Type B pancreatic cell (in vitro differentiated cells): ENCODE data around the gene NET1. TPM values are rescaled to one million over a fixed set of nuclear protein-coding genes. Genes with fewer than 3 reads are reported as not detected.

ENCODE experiments used
- DNase-seq: peaks from one replicate; pipeline ENCODE4 v3.0.0; 2021; ENCODE audit warnings: mixed read lengths; ENCODE audit not compliant: unreplicated experiment; ENCODE audit errors: extremely low spot score
- H3K27ac Mint-ChIP-seq: 2 replicates; pipeline ENCODE4 v1.8.0; 2021; ENCODE audit warnings: mild to moderate bottlenecking, mixed read lengths
- H3K27me3 Mint-ChIP-seq: 2 replicates; pipeline ENCODE4 v1.8.0; 2021; ENCODE audit warnings: mixed read lengths
- H3K36me3 Mint-ChIP-seq: 2 replicates; pipeline ENCODE4 v1.8.0; 2021; ENCODE audit warnings: mixed read lengths
- H3K4me1 Mint-ChIP-seq: one replicate; pipeline ENCODE4 v1.8.0; 2021; ENCODE audit warnings: mixed read lengths; ENCODE audit not compliant: unreplicated experiment
- H3K4me3 Mint-ChIP-seq: 2 replicates; pipeline ENCODE4 v1.8.0; 2021; ENCODE audit warnings: mild to moderate bottlenecking, mixed read lengths
- H3K9me3 Mint-ChIP-seq: 2 replicates; pipeline ENCODE4 v1.8.0; 2021; ENCODE audit warnings: mixed read lengths
- CTCF ChIP-seq: fragments of 200-600 bp; sonication (generic); conservative IDR thresholded peaks from 2 replicates; pipeline ENCODE4 v1.5.0; 2021; ENCODE audit warnings: antibody characterized with exemption, mild to moderate bottlenecking
- long read RNA-seq: library from polyadenylated mRNA; unstranded; transcript quantifications from one replicate; pipeline ENCODE4 v2.0.0, GENCODE V29; 2020
- total RNA-seq: library from RNA; stranded (reverse); gene quantifications from 2 replicates; pipeline ENCODE4 v1.2.1, GENCODE V29; 2021; ENCODE audit warnings: low replicate concordance

Gene NET1, protein sequence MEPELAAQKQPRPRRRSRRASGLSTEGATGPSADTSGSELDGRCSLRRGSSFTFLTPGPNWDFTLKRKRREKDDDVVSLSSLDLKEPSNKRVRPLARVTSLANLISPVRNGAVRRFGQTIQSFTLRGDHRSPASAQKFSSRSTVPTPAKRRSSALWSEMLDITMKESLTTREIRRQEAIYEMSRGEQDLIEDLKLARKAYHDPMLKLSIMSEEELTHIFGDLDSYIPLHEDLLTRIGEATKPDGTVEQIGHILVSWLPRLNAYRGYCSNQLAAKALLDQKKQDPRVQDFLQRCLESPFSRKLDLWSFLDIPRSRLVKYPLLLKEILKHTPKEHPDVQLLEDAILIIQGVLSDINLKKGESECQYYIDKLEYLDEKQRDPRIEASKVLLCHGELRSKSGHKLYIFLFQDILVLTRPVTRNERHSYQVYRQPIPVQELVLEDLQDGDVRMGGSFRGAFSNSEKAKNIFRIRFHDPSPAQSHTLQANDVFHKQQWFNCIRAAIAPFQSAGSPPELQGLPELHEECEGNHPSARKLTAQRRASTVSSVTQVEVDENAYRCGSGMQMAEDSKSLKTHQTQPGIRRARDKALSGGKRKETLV
- 88.9 and 105 TPM in 2 replicates for total RNA-seq
- long read RNA-seq, transcript NET1-202 (10 exons, 3,253 nt): major isoform, 130 of 172 reads
- long read RNA-seq, partial matches to known transcripts: 26 of 172 reads
- long read RNA-seq, other reads (novel, unspliced or antisense): 14 of 172 reads

DNA sequence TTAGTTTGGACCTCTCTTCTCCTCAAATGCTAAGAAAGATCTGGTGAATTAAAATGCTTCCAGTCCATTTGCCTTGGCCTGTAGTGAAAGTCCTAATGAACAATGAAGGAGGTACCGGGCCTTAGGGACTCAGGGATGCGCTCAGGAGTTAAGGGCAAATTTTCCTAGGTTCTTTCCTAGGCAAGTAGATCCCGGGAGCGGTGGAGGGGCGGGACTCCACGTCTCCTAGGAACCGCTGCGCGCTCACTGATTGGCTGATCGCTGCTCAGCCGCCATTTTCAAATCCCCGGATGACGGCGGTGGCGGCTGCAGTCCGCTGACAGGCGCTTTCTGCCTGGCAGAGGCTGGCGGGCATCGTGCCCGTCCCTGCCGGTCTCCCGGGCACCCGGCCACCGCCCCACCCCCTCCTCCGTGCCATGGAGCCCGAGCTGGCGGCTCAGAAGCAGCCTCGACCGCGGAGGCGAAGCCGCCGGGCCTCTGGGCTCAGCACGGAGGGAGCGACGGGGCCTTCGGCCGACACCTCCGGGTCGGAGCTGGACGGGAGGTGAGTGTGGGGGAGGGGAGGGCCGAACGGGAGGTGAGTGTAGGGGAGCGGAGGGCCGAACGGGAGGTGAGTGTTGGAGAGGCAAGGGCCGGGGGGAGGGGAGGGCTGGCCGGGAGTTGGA, at the start of gene NET1:
TSS of gene NET1 (plus strand) at position 281 of the 665 bp plus-strand sequence. CDS start at position 417, 136 bp downstream.
- no peak for TF ChIP-seq CTCF
- Mint-ChIP-seq H3K36me3 (peaks cover 12% of the 10 kb centered on the region), H3K9me3 (peaks cover 11% of the 10 kb centered on the region), H3K27me3 (peaks cover 8% of the 10 kb centered on the region), H3K27ac (peak within 1 kb of the TSS; percentile 79), H3K4me3 (peak within 1 kb of the TSS; percentile 87), H3K4me1 (peaks cover 4% of the 10 kb centered on the region)
- DNase-seq: peak; percentile 89

- Mint-ChIP-seq H3K27me3 (peaks cover 30% of the 10 kb centered on the region), H3K36me3 (no peaks in the 10 kb centered on the region), H3K4me3 (no peak overlapping the region), H3K27ac (no peak overlapping the region), H3K4me1 (no peaks in the 10 kb centered on the region), H3K9me3 (no peaks in the 10 kb centered on the region)
- DNase-seq: no peak
- TF ChIP-seq CTCF: no peak
These were observed 49.5 kb upstream of the NET1 start for GRCh38 chr10:5362873-5363272.

DNA sequence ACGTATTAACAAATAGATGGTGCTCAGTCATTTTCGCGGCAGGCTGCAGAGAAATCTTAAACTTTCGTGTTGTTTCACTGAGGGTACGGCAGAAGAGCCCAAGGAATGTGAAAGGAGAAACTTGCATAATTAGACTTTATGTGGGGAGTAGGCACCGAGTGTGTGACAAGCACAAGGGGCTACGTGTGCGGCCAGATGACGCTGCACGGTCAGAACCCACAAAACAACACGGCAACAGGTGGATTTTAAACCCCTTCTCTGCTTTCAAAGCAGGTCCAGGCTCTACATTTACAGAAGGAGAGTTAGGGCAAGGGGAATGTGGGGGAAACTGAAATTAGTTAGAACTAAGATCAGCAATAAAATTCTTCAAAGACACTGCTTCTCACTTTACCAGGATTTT, 48.0 kb upstream of the NET1 start:
- Mint-ChIP-seq H3K4me3 (no peak overlapping the region), H3K36me3 (no peaks in the 10 kb centered on the region), H3K9me3 (no peaks in the 10 kb centered on the region), H3K4me1 (no peaks in the 10 kb centered on the region), H3K27me3 (peaks cover 30% of the 10 kb centered on the region), H3K27ac (no peak overlapping the region)
- no peak for DNase-seq
- no peak for TF ChIP-seq CTCF

DNA sequence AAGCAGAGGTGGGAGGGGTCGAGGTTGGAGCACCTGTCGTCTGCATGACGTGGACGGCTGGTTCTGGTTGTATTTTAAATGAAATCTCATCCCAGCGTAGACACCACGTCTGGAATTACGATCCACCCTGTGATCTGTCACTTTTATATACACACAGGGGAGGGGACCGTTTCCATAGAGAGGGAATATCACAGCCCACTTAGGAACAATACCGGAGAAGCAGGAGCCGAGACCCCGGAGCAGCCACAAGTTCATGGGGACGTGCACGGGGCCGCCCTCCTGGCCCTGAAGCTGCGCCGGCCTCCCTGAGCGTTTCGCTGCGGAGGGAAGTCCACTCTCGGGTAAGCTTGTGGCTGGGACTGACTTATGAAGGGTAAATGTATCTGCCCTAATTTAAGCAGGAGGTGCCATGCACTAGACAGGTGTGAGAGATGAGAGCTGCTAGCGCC, 47.4 kb upstream of the NET1 start, which contains the start of gene UCN3:
TSS of gene UCN3 (plus strand) at position 77 of the 449 bp plus-strand sequence. CDS start 8,755 bp downstream, outside the sequence.
- Mint-ChIP-seq H3K4me3 (peak within 1 kb of the TSS; percentile 49), H3K27ac (no peak within 1 kb of the TSS), H3K36me3 (no peaks in the 10 kb centered on the region), H3K4me1 (no peaks in the 10 kb centered on the region), H3K27me3 (peaks cover 30% of the 10 kb centered on the region), H3K9me3 (no peaks in the 10 kb centered on the region)
- no peak for TF ChIP-seq CTCF
- DNase-seq: no peak

DNA sequence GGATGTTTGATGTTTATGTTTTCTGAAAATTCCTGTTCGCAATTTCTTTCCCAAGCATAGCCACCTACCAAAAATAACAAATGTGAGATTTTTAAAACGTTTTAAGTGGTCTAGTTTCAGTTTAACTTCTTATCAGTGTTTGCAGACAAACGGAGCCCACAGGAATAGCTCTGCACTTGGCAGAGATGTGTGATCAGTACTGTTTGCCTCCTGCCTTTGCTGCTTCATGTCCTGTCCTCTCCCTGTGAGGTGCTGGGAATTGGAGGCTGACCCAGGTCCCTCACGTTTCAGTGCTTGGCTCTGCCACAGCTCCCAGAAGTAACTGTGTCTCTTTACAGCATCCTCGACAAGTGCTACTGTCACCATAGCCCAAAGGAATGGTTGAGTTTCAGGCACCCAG, 46.4 kb upstream of the NET1 start:
- peaks cover 2% of the 10 kb centered on the region for H3K36me3 Mint-ChIP-seq
- peaks cover 30% of the 10 kb centered on the region for H3K27me3 Mint-ChIP-seq
- peaks cover 5% of the 10 kb centered on the region for H3K9me3 Mint-ChIP-seq
- no peaks in the 10 kb centered on the region for H3K4me1 Mint-ChIP-seq
- no peak for DNase-seq
- H3K4me3 Mint-ChIP-seq: no peak overlapping the region
- no peak for TF ChIP-seq CTCF
- H3K27ac Mint-ChIP-seq: no peak overlapping the region
